Adrenal gland (tissue), 12 donors: ENCODE results near the gene TBC1D9B. TPM values are rescaled to one million over a fixed set of nuclear protein-coding genes. Genes with fewer than 3 reads are reported as not detected.

Source experiments
- DNase-seq, 7 donors: peaks; one replicate each; pipeline ENCODE4 v3.0.0-alpha.2; 2019 to 2020
- H3K27ac ChIP-seq, 5 donors: fragments of 200-600 bp; sonication (generic) in 4 of 5; 1 replicate in 3 of 5; 2 replicates in 2 of 5; pipeline versions ENCODE4 v1.5.1 to v1.8.0; 2016 to 2020; ENCODE audit warnings: mild to moderate bottlenecking in 1 of 5
- H3K27me3 ChIP-seq: fragments of 200-600 bp; 2 replicates; pipeline ENCODE4 v1.8.0; 2021
- H3K36me3 ChIP-seq, 2 donors: fragments of 200-600 bp; replicated peaks in 1 of 2; 1 replicate in 1 of 2; 2 replicates in 1 of 2; pipeline versions ENCODE4 v1.5.1 to v1.8.0; 2018 to 2022
- H3K4me1 ChIP-seq, 2 donors: fragments of 200-600 bp; replicated peaks in 1 of 2; 1 replicate in 1 of 2; 2 replicates in 1 of 2; pipeline versions ENCODE4 v1.5.1 to v1.8.0; 2018 to 2021
- H3K4me3 ChIP-seq, 4 donors: fragments of 200-600 bp; sonication (generic) in 3 of 4; one replicate each; pipeline ENCODE4 v1.5.1; 2016 to 2018
- H3K9me3 ChIP-seq, 3 donors: fragments of 200-600 bp; sonication (generic) in 1 of 3; replicated peaks in 1 of 3; 1 replicate in 2 of 3; 2 replicates in 1 of 3; pipeline versions ENCODE4 v1.5.1 to v1.8.0; 2016 to 2021
- POLR2A ChIP-seq, 2 donors: fragments of 450-650 bp; IDR thresholded peaks; one replicate each; pipeline ENCODE4 v1.6.1; 2017; ENCODE audit warnings: antibody characterized with exemption in 2 of 2, mild to moderate bottlenecking in 2 of 2, moderate library complexity in 1 of 2
- WGBS, 4 donors: extraction: QIAGEN DNeasy Blood & Tissue Kit in 2 of 4; methylation state at CpG; one replicate each; pipeline versions ENCODE4 v1.1.5 to v1.1.7; 2013 to 2017; 5-methylcytosine and 5-hydroxymethylcytosine counted together
- intact Hi-C, 2 donors: fragments of 100-400 bp; cut with DNase I; formaldehyde crosslinking; loops; one replicate each; pipeline versions ENCODE4 v1.14.1 to v1.15.0; 2022 to 2023
- polyA plus RNA-seq, 3 donors: library from polyadenylated mRNA; stranded (reverse); fragments of 200-250 nt in 2 of 3; fragments of 350-450 nt in 1 of 3; fragmentation: Illumina TruSeq in 1 of 3; extraction: RNeasy Lipid Tissue Mini Kit (QIAGEN cat#74804) in 1 of 3; gene quantifications; one replicate each; pipeline ENCODE4 v1.2.3, GENCODE V29; 2013 to 2014
- total RNA-seq, 9 donors: library from RNA; depleted of rRNA in 4 of 9; stranded (reverse); fragments of >200 nt in 4 of 9; fragments of 120-200 nt in 1 of 9; fragmentation: NEBNext Ultra II Directional in 1 of 9; extraction: Animal tissue kit (Norgen Biotek cat#: 25700) in 1 of 9; gene quantifications; one replicate each; pipeline versions ENCODE4 v1.1.0 to v1.2.4, GENCODE V29; 2013 to 2023
- TF ChIP-seq, protein P1 (sequence below), 6 experiments: fragments of 450-650 bp in 4 of 6; fragments of 200-600 bp in 2 of 6; sonication (generic) in 1 of 6; IDR thresholded peaks; 1 replicate in 5 of 6; 2 replicates in 1 of 6; pipeline versions ENCODE4 v1.5.1 to v1.8.0; 2016 to 2021; ENCODE audit warnings: antibody characterized with exemption in 6 of 6, mild to moderate bottlenecking in 2 of 6, moderate library complexity in 1 of 6
- donor health status: healthy with polysubstance abuse.
- donor health status: Bipolar disorder and iron deficiency.
- donor health status: DM: yes; HTN: yes; CAD: no.
- donor health status: DM: no; HTN: no; CAD: no.
- donor health status: DM: no; HTN: no; CAD: no.
- donor health status: DM: yes; HTN: yes; CAD: no.

Gene TBC1D9B
- total and polyA plus RNA-seq, 12 donors: 30.7 to 192 (median 128) TPM

GRCh38 chr5:179905161-179905560, 2.5 kb downstream of the TBC1D9B start:
- intact Hi-C loops: loop anchor here (10.0 kb wide), 4 partner anchors 80 to 180 kb away; partner anchors contain the start of genes MGAT4B (in 1 of the 2), RNF130 (in 1 of the 2) and SQSTM1 (in 1 of the 2)
- TF ChIP-seq, protein P1, sequence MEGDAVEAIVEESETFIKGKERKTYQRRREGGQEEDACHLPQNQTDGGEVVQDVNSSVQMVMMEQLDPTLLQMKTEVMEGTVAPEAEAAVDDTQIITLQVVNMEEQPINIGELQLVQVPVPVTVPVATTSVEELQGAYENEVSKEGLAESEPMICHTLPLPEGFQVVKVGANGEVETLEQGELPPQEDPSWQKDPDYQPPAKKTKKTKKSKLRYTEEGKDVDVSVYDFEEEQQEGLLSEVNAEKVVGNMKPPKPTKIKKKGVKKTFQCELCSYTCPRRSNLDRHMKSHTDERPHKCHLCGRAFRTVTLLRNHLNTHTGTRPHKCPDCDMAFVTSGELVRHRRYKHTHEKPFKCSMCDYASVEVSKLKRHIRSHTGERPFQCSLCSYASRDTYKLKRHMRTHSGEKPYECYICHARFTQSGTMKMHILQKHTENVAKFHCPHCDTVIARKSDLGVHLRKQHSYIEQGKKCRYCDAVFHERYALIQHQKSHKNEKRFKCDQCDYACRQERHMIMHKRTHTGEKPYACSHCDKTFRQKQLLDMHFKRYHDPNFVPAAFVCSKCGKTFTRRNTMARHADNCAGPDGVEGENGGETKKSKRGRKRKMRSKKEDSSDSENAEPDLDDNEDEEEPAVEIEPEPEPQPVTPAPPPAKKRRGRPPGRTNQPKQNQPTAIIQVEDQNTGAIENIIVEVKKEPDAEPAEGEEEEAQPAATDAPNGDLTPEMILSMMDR (IDR thresholded peaks at IDR 0.05): no peak
- TF ChIP-seq POLR2A (IDR thresholded peaks at IDR 0.05): no peak
- 63 to 72% (median 70%) methylated on average over 8 of the region's 8 CpGs for WGBS, 4 donors

DNA sequence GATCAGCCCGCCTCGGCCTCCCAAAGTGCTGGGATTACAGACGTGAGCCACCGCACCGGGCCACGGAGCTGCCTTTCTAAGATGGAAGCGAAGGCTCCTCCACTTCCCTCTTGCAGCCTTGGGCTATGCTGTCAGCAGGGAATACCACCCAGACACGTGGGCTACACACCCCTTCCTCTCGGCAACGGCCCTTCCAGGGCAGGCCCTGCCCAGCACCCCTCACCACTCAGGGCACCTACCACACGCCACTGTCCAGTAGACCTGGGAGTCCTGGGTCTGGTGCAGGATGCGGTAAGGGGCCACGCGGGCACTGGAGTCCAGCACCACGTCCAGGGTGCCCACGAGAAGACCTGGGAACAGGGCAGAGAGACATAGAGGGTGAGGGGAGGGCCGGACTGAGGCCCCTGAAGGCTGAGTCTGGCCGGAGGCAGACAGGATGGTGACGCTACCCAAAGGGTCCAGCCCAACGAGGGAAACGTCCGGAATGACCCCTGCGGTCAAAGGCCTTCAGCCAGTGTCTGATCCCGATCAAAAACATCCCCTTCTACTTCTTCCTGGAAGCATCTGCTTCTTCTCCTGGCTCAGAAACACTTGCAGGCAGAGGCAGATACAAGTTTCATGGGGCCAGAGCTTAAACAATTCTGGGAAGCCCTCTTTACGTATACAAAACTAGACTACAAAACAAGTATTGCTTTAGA, 3.1 kb downstream of the TBC1D9B start:
- TF ChIP-seq POLR2A (IDR thresholded peaks at IDR 0.05): no peak
- TF ChIP-seq, protein P1 (IDR thresholded peaks at IDR 0.05): no peak
- WGBS, 4 donors: 88 to 93% (median 92%) methylated on average over 17 to 25 of the region's 25 CpGs
- Histone ChIP-seq H3K4me1 (peaks cover 31 to 54% of the 10 kb centered on the region in 2 donors), H3K9me3 (no peaks in the 10 kb centered on the region), H3K4me3 (no peak overlapping the region), H3K27ac (peak overlapping the region in 1 of 5 donors; percentile 3), H3K27me3 (no peaks in the 10 kb centered on the region), H3K36me3 (peaks cover 0 to 27% of the 10 kb centered on the region in 2 donors)
- no peak for DNase-seq
- intact Hi-C loops: loop anchor here (10.0 kb wide), 4 partner anchors 80 to 180 kb away; partner anchors contain the start of genes MGAT4B (in 1 of the 2), RNF130 (in 1 of the 2) and SQSTM1 (in 1 of the 2)

More at GRCh38 chr5:179905161-179905560, 2.5 kb downstream of the TBC1D9B start:
- H3K36me3 ChIP-seq: peaks cover 0 to 27% of the 10 kb centered on the region in 2 donors
- no peaks in the 10 kb centered on the region for H3K9me3 ChIP-seq
- H3K4me3 ChIP-seq: no peak overlapping the region
- peaks cover 31 to 52% of the 10 kb centered on the region in 2 donors for H3K4me1 ChIP-seq
- H3K27ac ChIP-seq: peak overlapping the region in 1 of 5 donors; percentile 3
- DNase-seq: no peak
- no peaks in the 10 kb centered on the region for H3K27me3 ChIP-seq

DNA sequence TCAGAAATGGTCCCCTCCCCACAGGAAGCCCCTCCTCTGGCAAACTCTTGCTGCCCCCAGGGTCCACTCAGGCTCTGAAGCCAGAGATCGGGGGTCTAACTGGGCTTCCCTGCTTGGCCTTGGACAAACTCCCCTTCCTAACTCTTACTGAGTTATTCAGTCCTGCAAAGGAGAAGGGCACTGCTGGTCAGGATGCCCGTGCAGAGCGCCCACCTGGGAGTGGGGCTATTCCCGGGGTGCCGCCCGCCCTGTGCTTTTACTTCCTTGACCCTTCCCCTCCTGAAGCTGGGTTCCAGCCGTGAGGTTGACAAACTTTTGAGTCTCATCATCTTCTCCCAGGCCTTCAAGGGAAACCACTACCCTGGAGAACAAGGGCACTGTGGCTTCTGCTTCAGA, 4.9 kb downstream of the TBC1D9B start:
- no peaks in the 10 kb centered on the region for H3K27me3 ChIP-seq
- 90 to 98% (median 94%) methylated on average over 5 to 7 of the region's 7 CpGs for WGBS, 4 donors
- H3K36me3 ChIP-seq: peaks cover 0 to 44% of the 10 kb centered on the region in 2 donors
- intact Hi-C loops: loop anchor here (10.0 kb wide), 4 partner anchors 78 to 182 kb away; partner anchors contain the start of genes MGAT4B (in 1 of the 2), RNF130 (in 1 of the 2) and SQSTM1 (in 1 of the 2)
- H3K4me3 ChIP-seq: no peak overlapping the region
- TF ChIP-seq, protein P1 (IDR thresholded peaks at IDR 0.05): no peak
- no peak for TF ChIP-seq POLR2A (IDR thresholded peaks at IDR 0.05)
- peaks cover 31 to 48% of the 10 kb centered on the region in 2 donors for H3K4me1 ChIP-seq
- peak overlapping the region in 3 of 5 donors; percentile 63 to 79 (median 69) for H3K27ac ChIP-seq
- no peak for DNase-seq
- H3K9me3 ChIP-seq: no peaks in the 10 kb centered on the region
